GM21786 (cell line): ENCODE measurements around the gene YDJC.
"Not testable (repeated sequence)": the region's sequence is repeated elsewhere in the genome, so short reads cannot be mapped to it uniquely, and the experiment has no call there.

ENCODE experiments used
- ATAC-seq: cut with Tn5 transposase; IDR thresholded peaks from one replicate; pipeline ENCODE4 v1.9.1; 2021; ENCODE audit not compliant: unreplicated experiment

Gene YDJC

DNA sequence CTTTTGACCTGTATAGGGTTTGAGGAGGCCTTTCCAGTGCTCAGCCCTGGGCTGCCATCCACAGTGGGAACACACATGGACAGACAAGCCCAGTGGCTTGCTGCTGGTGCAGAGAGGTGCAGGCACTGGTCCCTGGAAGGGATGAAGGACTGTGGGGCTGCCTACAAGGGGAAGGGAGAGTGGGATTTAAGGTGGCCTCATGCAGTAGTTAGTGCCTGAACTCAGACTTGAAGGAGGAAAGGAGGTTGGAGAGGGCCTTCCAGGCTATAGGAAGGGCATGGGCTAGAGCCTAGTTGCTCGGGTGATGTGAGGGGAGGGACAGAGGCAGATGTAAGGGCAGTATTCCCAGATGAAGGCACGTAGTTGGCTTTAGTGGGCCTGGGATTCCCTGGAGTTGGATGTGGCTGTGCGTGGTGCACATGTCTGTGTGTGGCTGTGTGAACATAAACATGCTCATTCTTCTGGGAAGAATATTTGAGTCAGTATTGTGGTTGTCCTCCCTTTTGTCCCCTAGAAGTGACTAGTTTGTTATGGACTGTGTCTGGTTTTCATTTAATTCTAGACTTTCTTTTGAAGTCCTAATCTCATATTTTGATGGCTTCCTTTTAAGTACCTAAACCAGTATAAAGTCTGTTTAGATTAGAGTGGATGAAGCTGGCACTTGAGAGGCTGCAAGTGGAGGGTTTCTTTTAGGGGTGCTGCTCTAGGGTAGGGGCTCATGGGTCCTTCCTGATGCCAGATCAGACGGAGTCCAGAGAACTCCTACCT lies 18.4 kb downstream of the YDJC start:
- ATAC-seq: no peak

DNA sequence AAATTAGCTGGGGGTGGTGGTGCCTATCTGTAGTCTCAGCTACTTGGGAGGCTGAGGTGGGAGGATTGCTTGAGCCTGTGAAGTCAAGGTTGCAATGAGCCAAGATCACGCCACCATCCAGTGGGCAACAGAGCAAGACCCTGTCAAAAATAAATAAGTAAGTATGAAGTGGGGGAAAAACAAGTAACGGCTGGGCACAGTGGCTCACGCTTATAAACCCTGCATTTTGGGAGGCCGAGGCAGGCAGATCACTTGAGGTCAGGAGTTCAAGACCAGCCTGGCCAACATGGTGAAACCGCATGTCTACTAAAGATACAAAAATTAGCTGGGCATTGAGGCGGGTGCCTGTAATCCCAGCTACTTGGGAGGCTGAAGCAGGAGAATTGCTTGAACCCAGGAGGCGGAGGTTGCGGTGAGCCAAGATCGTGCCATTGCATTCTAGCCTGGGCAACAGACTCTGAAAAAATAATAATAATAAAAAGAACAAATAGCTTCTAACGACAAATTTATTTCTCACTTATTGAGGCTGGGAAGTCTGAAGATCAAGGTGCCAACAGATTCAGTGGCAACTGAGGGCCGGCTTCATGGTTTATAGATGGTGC lies 20.2 kb downstream of the YDJC start:
- not testable (repeated sequence) for ATAC-seq

DNA sequence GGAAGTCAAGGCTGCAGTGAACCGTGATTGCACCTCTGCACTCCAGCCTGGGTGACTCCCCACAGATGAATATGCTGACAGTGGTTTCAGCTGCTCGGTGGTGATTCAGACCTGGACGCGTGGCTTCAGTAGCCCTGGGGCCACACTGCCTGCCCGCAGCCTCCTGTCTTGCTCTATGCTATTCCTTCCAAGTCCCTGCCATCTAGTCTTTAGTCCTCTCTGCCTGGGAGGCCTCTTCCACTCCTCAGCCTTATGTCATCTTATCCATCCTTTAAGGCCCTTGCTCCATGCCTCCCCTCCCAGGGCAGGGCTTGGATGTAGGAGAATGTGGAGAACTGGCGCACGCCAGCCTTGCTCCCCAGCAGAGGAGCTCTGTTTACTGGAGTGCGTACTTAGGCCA lies 23.0 kb downstream of the YDJC start:
- ATAC-seq: no peak

DNA sequence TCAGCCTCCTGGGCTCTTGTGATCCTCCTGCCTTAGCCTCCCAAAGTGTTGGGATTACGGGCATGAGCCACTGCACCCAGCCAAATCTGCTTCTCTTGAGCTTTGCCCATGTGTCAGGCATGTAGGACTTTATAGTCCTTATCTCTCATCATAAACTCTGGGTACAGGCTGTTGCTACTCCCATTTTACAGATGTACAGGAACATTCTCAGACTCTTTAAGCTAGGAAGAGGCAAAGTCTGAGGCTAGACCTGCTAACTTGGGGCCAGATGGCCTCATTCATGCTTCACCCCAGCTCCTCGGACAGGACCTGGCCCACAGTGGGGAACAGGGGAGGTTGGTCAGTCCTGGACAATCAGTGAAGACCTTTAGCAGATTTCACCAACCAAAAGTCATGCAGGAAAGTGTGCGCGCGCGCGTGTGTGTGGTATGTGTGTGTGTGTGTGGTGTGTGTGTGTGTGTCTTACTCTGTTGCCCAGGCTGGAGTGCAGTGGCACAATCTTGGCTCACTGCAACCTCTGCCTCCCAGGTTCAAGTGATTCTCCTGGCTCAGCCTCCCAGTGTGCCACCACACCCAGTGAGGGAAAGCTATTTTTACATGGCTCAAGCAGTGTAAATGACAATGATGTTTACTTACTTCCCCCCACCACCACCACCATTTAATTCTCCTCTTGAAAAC lies 23.8 kb downstream of the YDJC start:
- no peak for ATAC-seq

DNA sequence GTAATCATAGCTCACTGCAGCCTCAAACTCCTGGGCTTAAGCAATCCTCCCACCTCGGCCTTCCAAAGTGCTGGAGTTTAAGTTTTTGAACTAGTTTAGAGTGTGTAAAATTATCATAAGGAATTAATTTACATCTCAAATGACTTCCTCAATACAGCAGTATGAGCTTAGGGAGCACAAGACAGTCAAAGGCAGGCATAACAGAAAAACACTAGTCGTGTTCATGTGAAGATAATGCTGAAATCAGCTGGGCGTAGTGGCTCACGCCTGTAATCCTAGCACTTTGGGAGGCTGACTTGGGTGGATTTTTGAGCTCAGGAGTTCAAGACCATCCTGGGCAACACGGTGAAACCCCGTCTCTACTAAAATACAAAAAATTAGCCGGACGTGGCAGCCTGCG lies 25.8 kb downstream of the YDJC start:
- no peak for ATAC-seq

DNA sequence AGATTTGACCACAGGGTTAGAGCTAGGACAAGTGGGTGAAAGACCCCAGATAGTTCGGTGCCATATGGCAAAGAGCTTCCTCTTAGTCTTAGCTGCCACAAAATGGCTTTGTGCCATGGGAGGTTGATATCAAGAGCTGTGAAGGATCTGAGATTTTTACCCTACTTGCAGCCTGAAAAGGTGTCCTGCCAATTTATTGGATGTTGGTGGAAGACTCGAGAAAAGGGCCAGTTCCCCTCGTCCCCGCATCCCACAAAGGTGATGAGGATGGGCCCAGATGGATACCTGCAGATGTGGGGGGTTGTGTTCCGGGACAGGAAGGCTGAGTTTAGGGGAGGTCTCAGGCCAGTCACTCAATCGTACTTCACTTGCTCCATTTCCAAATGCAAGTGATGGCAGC lies 27.2 kb downstream of the YDJC start:
- ATAC-seq: no peak

DNA sequence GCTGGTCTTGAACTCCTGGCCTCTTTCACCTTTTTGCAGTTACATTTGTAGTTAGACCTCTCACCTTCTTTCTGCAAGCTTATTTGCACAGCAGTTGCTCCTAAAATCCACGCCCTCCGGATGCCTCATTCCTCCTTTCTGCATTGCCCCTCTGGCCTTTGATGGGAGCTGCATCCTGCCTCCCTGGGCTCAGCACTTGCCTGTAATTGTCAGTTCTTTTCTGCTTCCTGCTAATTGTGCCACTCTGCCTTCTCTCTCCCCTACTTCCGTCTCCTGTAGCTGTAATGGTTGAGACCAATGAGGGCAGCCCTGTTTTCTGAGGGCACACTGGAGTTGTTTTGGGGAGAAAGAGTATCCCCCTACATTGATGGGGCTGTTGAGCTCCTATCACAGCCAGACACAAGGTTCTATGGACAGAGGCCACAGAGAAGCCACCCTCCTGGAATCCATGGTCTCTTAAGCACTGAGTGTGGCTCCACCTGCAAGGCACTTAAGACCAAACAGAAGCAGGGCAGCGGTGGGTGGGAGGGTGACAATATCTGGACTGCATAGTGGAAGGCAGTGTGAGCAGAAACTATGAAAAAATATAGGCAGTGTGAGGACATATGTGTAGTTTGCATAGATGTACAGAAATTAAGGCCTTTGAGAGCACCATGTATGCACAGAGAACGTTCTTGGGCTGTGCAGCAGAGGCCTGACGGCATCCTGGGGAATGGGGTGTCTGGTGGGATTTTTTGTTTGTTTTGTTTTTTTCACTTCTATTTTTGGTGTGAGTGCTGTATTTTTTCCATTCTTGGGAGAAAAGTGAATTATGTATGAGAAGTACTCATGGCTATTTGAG lies 30.5 kb downstream of the YDJC start:
- ATAC-seq: no peak

DNA sequence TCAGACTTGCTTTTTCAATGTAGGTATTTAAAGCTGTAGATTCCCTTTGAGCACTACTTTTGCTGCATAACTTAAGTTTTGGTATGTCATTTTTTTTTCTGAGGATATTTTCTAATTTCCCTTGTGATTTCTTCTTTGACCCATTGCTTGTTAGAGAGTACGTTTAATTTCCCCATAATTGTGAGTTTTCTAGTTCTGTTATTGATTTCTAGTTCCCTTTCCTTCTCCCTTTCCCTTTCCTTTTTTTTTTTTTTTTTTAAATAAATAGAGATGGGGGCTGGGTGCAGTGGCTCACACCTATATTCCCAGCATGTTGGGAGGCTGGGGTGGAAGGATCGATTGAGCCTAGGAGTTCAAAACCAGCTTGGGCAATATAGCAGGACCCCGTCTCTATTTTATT lies 31.5 kb downstream of the YDJC start:
- no peak for ATAC-seq

DNA sequence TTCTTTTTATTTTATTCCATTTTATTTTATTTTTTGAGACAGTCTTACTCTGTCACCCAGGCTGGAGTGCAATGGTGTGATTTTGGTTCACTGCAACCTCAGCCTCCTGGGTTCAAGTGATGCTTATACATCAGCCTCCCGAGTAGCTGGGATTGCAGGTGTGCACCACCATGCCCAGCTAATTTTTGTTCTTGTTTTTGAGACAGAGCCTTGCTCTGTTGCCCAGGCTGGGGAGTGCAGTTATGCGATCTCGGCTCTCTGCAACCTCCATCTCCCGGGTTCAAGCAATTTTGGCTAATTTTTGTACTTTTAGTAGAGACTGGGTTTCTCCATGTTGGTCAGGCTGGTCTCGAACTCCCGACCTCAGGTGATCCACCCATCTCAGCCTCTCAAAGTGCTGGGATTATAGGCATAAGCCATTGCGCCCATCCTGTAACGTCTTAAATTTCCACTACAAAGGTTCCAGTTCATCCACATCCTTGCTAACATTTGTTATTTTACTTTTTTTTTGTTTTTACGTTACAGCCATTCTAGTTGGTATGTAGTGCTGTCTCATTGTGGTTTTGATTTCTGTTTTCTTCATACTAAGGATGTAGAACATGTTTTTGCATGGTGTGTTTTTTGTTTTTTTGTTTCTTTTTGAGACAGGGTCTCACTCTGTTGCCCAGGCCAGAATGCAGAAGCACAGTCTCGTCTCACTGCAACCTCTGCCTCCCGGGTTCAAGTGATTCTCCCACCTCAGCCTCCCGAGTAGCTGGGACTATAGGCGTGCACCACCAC lies 33.3 kb downstream of the YDJC start:
- ATAC-seq: not testable (repeated sequence)

DNA sequence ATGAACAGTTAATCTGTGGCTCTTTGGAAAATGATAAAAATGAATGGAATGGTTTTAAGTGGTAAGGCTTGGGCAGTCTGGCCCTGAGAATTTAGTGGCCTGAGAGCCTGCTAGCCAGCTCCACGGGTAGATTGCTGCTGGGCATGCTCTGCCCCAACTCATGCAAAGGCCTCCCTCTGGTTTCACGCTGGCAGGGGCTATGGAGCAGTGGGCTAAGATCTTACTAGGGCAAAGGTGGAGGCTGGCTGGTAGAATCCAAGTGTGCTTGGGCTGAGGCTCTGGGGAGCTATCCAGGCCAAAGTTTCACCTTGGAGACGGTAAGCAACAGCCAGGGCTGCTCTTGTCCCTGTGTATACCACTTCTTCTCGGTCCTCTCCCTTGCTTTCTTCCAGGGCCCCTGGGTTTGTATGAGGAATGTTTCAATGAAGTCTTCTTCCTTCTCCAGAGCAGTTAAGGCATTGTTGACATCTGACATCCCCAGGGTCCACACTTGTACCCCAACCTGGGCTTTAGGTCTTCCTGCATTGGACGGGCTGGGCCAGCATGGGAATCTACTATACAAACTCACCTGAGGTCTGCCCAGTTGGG lies 34.9 kb downstream of the YDJC start:
- no peak for ATAC-seq

DNA sequence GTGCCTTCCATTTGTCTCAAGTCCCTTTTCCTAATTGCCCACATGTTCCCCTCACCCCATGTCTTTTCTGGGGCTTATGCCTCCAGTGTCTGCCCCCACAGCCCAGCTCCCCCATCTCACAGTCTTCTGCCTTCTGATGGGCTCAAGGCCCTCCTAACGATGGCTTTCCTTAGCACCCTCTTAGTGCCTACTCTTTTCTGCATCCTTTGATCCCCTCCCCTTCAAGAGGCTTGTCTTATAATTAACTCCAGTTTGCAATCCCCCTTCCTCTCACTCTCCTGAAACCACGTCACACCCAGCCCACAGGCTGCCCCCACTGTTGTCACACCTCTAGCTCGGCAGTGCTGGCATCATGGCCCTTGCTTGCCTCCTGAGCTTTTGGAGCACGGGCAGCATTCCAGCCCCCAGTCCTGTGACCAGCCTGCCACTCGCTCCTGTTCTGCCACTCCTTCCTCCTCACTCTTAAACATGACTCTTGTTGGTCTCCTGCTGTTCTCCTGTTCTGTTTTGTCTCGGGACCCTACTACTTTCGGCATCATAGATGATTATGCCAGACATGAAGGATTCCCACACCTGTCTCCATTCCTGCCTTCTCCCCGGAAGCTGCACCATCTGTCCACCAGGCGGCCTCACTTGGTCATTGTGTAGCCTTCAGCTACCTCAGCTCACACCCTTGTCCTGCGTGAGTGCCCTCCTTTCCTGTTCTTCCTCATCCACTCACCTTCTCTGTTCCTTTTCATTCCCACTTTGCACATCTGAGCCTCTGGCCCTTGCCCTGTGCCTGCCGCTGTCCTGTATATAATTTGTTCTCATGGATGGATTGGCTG lies 36.2 kb downstream of the YDJC start:
- no peak for ATAC-seq

DNA sequence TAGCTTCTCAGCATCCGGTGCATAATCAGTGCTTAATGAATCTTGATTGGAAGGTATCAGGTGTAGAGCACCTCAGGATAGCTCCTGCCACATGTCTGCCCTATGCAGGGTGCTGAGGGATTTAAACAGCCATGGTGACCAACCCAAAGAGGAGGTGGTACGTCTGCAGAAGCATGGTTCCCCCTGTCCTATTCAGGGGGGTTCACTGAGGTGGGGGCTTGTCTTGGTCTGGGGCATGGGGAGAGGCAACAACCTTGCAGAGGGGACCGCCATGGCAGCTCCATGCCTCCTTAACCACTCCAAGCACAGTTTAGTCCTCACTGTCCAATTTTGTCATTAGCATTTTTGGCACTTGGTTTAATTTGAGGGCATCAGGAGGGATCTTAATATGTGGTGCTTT lies 37.4 kb downstream of the YDJC start:
- no peak for ATAC-seq

DNA sequence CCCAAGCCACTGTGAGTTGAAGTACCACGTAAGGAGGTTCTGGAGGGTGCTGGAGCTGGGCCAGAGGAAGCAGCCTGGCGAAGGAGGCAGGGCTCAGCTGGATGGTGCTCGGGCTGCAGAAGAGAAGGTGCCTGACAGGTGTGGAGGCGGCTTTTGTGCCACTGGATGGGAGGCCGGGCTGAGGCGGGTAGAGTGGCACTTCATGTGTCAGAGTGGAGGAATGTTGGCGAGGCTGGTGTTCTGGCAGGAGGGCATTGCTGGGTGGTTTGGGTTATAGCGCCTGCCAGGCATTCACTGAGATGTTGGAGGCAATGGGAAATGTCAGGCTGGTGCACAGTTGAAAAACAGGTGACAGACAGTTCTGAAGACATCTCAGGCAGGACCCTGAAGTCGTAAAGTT lies 38.1 kb downstream of the YDJC start:
- ATAC-seq: no peak

DNA sequence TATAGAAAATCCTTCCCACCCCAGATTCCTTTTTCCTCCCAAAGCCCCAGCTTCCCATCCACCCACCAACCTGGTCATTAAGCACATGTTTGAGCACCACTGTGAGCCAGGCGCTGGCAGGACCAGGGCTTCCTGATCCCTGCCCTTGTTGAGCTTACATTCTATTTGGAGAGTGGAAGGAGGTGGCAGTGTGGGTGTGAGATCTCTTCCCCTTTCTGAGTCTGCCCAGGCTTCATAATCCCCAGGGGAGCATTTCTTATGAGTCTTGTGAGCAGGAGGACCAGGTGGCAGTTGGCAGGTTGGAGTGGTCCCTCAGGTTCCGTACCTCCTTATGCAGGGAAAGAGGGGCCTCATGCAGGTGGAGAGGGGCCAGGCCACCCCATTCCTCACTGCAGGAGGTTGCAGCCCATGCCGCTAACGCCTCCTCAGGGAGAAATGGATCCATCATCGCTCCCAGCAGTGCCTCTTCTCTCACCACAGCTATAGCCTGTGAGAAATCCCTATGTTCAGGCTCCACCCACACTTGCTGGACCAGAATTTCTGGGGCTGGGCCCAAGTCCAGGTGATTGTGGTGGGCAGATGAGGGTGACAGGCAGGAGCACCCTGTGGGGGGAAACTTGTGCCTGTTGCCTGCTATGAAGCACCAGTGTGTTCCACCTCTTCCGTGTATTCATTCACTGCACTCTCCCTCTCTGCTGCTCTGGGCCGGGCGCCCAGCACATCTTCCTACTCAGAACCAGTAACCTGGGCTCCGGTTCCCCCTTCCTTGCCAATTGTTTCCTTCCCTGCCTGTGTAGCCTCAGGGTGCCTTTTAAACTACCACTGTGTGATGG lies 38.8 kb downstream of the YDJC start:
- ATAC-seq: no peak

DNA sequence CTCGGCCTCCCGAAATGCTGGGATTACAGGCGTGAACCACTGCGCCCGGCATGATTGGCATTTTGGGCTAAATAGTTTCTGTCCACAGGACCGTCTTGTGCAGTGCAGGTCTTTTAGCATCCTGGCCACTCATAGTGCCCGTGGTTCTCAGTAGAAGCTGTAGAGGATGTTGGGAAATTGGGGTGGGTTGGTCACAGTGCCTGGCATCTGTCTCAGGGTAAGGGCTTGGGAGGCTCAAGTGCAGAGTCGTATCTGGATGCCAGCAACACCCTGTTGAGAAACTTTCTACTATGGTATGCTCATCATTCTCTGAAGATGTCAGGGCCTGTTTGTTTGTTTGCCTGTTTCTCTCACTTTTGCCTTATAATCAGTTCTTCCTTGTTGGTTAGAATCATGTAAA lies 40.4 kb downstream of the YDJC start:
- ATAC-seq: no peak

DNA sequence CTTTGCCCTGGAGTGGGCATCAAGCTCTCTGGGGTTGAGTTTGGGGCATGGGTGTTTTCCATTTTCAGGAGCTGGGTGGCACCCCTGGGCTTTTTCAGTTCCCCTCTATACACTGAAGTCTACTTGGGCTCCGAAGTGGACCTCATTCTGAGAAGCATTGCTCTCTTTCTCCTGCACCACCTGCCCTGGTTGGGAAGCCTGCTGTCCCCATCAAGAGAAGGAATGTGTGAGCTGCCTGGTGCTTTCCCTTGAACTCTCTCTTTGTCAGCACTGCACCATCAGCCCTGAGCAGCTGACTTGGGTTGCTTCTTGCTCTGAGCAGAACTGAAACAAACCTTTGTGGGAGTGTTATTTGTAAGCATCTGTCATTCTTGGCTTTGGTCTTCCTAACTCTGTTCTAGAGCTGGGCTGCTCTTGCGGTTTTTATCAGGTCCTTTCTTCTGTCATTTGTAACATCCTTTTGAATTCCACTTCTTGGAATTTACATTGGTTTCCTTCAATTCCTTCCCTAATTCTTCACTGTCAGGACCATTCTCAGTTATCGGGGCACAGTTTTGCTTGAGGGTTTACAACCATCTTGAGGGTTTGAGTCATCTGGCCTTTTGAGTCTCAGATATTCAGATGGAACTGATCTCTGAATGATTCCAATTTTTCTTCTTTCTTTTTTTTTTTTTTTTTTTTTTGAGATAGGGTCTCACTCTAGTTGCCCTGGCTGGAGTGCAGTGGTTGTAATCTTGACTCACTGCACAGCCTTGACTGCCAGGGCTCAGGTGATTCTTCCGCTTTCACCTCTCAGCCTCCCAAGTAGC lies 41.8 kb downstream of the YDJC start:
- peak; percentile 86 for ATAC-seq

DNA sequence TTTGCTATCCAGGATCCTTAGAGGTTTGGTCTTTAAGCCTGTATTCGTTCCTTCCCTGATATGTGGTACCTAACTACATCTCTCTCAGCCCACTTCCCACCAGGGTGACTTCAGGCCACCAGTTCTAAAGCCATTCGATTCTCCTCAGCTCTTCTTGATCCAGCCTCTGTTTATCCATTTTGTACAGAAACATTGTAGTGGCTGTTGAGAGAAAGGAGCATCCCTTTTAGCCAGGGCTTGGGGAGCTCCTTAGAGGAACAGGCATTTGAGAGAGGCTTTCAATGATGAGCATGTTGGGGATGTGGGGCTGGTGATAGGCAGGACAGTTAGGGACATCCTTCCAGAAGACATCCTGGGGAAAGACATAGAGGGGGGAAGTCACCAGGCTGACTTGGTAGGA lies 44.4 kb downstream of the YDJC start:
- ATAC-seq: no peak
